Cardiac muscle cell (in vitro differentiated cells and primary cell): Measurements from ENCODE around the gene RALA. TPM values are rescaled to one million over a fixed set of nuclear protein-coding genes. Genes with fewer than 3 reads are reported as not detected.
A peak's percentile ranks its signal among the peaks of the same experiment; 100 is the strongest.

ENCODE experiments used
- DNase-seq, 2 donors: peaks; one replicate each; pipeline versions ENCODE4 v3.0.0 to v3.0.0-alpha.2; 2010 to 2017; ENCODE audit warnings: low read depth in 1 of 2, low spot score in 1 of 2
- H3K27ac ChIP-seq: fragments of 200-600 bp; sonication (generic); 2 replicates; pipeline ENCODE4 v1.5.1; 2016
- H3K27me3 ChIP-seq: fragments of 200-600 bp; sonication (generic); 2 replicates; pipeline ENCODE4 v1.6.0; 2016; ENCODE audit warnings: control low read depth
- H3K36me3 ChIP-seq: fragments of 200-600 bp; sonication (generic); 2 replicates; pipeline ENCODE4 v1.5.1; 2016; ENCODE audit warnings: control low read depth
- H3K4me1 ChIP-seq: fragments of 200-600 bp; sonication (generic); 2 replicates; pipeline ENCODE4 v1.8.1; 2017; ENCODE audit warnings: low read depth, mild to moderate bottlenecking, mixed run types
- H3K4me3 ChIP-seq: fragments of 200-600 bp; sonication (generic); 2 replicates; pipeline ENCODE4 v1.5.1; 2016; ENCODE audit warnings: mild to moderate bottlenecking
- H3K9me3 ChIP-seq: fragments of 200-600 bp; sonication (generic); 2 replicates; pipeline ENCODE4 v1.5.1; 2017; ENCODE audit warnings: low read depth, mild to moderate bottlenecking, control low read depth
- CTCF ChIP-seq: IDR thresholded peaks from 2 replicates; pipeline ENCODE4 v1.5.1; 2012; ENCODE audit warnings: low read depth, mild to moderate bottlenecking, low read length
- polyA plus RNA-seq: library from polyadenylated mRNA; unstranded; fragments of >200 nt; fragmentation: Nextera tagmentation; extraction: Ambion mirVana; gene quantifications from 2 replicates; pipeline ENCODE4 v1.2.1, GENCODE V29; 2016
- total RNA-seq: library from RNA; depleted of rRNA; stranded (reverse); fragments of >200 nt; gene quantifications from 2 replicates; pipeline ENCODE4 v1.2.3, GENCODE V29; 2016

RALA gene
- total and polyA plus RNA-seq, 2 experiments from 2014 or later = 7.3 to 44.4 TPM

- Histone ChIP-seq H3K36me3 (no peaks in the 10 kb centered on the region), H3K9me3 (no peaks in the 10 kb centered on the region), H3K4me3 (no peak overlapping the region), H3K27ac (no peak overlapping the region), H3K27me3 (no peaks in the 10 kb centered on the region), H3K4me1 (no peaks in the 10 kb centered on the region)
- no peak for TF ChIP-seq CTCF
- DNase-seq = peak in 1 of 2 donors; percentile 72
Observed at GRCh38 chr7:39594988-39595620, 28.3 kb upstream of the RALA start.

DNA sequence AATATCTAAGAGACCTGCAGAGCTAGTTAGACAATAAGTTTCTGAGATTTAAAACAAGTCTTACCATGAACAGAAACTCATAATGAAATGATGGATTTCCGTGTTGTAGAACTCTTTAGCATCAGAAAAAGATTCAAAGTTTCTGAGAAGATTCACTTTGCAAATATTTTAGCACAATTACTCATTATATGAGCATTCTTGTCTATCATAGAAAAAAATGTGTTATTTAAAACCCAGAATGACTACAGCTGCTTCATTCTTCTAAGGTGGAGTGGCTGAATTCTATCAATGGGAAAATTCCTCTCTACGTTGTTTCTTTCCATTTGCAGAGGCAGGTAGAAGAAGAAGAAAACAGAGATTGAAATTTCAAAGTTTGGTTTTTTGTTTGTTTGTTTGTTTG is 21.0 kb upstream of the RALA start:
- H3K27ac ChIP-seq = no peak overlapping the region
- H3K4me1 ChIP-seq = no peaks in the 10 kb centered on the region
- no peak for DNase-seq
- H3K27me3 ChIP-seq = no peaks in the 10 kb centered on the region
- H3K9me3 ChIP-seq = no peaks in the 10 kb centered on the region
- no peak overlapping the region for H3K4me3 ChIP-seq
- H3K36me3 ChIP-seq = no peaks in the 10 kb centered on the region
- TF ChIP-seq CTCF = no peak

DNA sequence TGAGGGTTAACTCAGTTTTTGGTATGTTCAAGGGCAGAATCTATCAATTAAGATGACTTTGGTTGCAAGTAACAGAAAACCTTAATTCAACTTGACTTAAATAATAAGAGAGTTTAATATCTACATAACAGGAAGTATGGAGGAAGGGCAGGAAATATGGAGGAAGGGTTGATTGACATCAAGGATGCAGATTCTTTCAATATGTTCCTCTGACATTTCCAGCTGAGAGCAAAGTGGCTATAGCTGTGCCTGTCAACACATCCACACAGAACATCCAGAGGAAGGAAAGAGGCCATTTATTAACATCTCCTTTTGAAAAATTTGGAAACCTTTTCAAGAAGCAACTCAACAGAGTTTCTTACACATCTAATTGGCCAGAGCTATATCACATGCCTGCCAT is 19.4 kb upstream of the RALA start:
- Histone ChIP-seq H3K36me3 (no peaks in the 10 kb centered on the region), H3K9me3 (no peaks in the 10 kb centered on the region), H3K4me1 (no peaks in the 10 kb centered on the region), H3K27ac (no peak overlapping the region), H3K27me3 (peaks cover 1% of the 10 kb centered on the region), H3K4me3 (no peak overlapping the region)
- no peak for DNase-seq
- no peak for TF ChIP-seq CTCF

GRCh38 chr7:39605087-39605486 is 18.3 kb upstream of the RALA start:
- H3K27ac ChIP-seq = no peak overlapping the region
- no peak overlapping the region for H3K4me3 ChIP-seq
- H3K36me3 ChIP-seq = no peaks in the 10 kb centered on the region
- TF ChIP-seq CTCF = no peak
- H3K27me3 ChIP-seq = peaks cover 11% of the 10 kb centered on the region
- H3K9me3 ChIP-seq = no peaks in the 10 kb centered on the region
- no peaks in the 10 kb centered on the region for H3K4me1 ChIP-seq
- DNase-seq = no peak

GRCh38 chr7:39606352-39606751 is 17.0 kb upstream of the RALA start:
- H3K36me3 ChIP-seq = no peaks in the 10 kb centered on the region
- no peak for DNase-seq
- H3K4me3 ChIP-seq = no peak overlapping the region
- peaks cover 18% of the 10 kb centered on the region for H3K27me3 ChIP-seq
- no peak overlapping the region for H3K27ac ChIP-seq
- H3K4me1 ChIP-seq = no peaks in the 10 kb centered on the region
- TF ChIP-seq CTCF = no peak
- no peaks in the 10 kb centered on the region for H3K9me3 ChIP-seq

- peaks cover 18% of the 10 kb centered on the region for H3K27me3 ChIP-seq
Observed at GRCh38 chr7:39606941-39607340, 16.4 kb upstream of the RALA start.

More at GRCh38 chr7:39606941-39607340, 16.4 kb upstream of the RALA start:
- Histone ChIP-seq H3K4me3 (no peak overlapping the region), H3K27ac (no peak overlapping the region), H3K4me1 (no peaks in the 10 kb centered on the region), H3K36me3 (no peaks in the 10 kb centered on the region), H3K9me3 (no peaks in the 10 kb centered on the region)
- TF ChIP-seq CTCF = no peak
- DNase-seq = no peak
